KBM-7 (cell line): ENCODE measurements around the gene ZNF541.

Source experiments
- DNase-seq: peaks from one replicate; pipeline ENCODE4 v3.0.0-alpha.2; 2015
- in situ Hi-C: fragments of 300-500 bp; cut with MboI; formaldehyde crosslinking; loops from 2 replicates; pipeline ENCODE4 v1.14.3; 2020; ENCODE audit warnings: low sequenced_read_pairs, low pct_unique_long_range_greater_than_20kb, mixed read lengths

The ZNF541 gene

DNA sequence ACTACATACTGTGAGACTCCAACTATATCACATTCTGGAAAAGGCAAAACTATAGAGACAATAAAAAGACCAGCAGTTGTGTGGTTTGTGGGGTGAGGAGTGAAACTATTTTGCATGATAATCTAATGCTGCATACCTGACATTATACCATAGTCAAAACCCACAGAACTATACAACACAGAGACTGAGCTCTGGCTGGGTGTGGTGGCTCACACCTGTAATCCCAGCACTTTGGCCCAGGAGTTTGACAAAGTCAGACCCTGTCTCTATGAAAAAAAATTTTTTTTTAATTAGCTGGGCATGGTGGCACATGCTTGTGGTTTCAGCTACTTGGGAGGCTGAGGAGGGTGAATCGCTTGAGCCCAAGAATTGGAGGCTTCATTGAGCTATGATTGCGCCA, 11.9 kb downstream of the ZNF541 start:
- in situ Hi-C loops: no loop called here
- DNase-seq: no peak

- in situ Hi-C loops: no loop called here
These were observed 22.8 kb downstream of the ZNF541 start for GRCh38 chr19:47550129-47550528.

DNA sequence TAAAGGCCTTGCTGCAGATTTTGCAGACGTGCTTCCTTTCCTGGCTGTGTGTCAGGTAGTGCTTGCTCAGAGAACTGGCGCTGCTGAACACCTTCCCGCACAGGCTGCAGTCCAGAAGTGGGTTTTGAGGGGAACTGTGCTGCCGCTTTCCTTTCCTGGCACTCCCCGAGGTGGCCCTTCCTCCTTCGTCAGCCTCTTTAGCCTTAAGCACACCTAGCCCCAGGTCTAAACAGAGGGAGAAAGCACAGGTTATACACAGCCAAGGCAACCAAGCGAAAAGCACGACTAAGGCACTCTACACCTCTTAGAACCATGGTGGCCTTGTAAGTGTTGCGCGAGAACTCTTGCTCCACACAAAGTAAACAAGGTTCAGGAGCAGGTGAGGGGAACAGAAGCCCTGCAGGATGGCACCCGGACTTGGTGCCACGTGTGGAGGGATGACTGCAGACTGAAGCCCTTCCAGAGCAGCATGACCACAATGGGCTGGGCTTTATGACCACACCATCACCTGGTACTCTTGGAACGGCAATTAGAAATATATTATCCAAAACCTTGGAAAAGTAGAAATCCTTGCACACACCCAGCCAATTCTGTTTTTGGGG, 23.6 kb downstream of the ZNF541 start:
- in situ Hi-C loops: no loop called here
- DNase-seq: no peak

More at GRCh38 chr19:47550129-47550528, 22.8 kb downstream of the ZNF541 start:
- no peak for DNase-seq

- in situ Hi-C loops: no loop called here
- no peak for DNase-seq
These were observed 25.7 kb downstream of the ZNF541 start for GRCh38 chr19:47547199-47547598.

GRCh38 chr19:47545061-47545948, 27.6 kb downstream of the ZNF541 start:
- in situ Hi-C loops: no loop called here
- DNase-seq: no peak

- in situ Hi-C loops: no loop called here
- DNase-seq: no peak
These were observed 28.5 kb downstream of the ZNF541 start for GRCh38 chr19:47544476-47544875.

DNA sequence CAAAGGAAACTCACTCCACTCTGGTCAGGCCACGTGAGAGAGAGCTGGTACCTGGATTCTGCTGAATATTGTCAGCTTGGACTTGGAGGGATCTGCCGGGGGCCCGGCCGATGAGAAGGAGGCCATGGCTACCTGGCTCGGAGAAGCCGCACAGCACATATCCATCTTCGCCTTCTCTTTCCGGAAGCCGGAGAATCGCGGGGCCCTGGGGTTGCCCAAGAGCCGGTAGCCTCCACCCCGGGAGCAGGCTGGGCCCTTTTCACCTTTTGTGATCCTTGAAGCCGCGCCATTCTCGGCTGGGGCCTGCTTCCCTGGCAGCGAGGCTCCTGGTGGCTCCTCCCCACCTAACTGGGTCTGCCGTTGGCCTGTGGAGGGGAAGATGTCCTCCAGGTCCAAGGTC, 28.9 kb downstream of the ZNF541 start:
- DNase-seq: no peak
- in situ Hi-C loops: no loop called here

GRCh38 chr19:47542030-47542475, 30.9 kb downstream of the ZNF541 start:
- no peak for DNase-seq
- in situ Hi-C loops: no loop called here

DNA sequence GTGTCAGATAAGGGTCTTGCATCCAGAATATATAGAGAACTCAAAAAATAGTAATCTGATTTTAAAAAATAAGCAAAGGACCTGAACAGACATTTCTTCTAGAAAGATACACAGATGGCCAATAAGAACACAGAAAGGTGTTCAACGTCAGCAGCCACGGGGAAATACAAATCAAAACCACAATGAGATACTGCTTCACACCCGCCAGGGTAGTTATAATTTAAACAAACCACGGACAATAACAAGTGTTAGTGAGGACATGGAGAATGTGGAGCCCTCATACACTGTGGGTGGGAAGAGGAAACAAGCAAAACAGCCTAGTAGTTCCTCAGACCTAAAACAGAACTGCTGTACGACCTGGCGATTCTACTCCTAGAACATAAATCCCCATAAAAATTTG, 31.4 kb downstream of the ZNF541 start:
- no peak for DNase-seq
- in situ Hi-C loops: no loop called here

- in situ Hi-C loops: no loop called here
- DNase-seq: peak; percentile 20
These were observed 32.2 kb downstream of the ZNF541 start for GRCh38 chr19:47540748-47541147.

GRCh38 chr19:47539747-47540311, 33.1 kb downstream of the ZNF541 start:
- DNase-seq: no peak
- in situ Hi-C loops: no loop called here

- in situ Hi-C loops: no loop called here
- no peak for DNase-seq
These were observed 34.1 kb downstream of the ZNF541 start for GRCh38 chr19:47538812-47539211.

GRCh38 chr19:47537493-47537892, 35.5 kb downstream of the ZNF541 start:
- DNase-seq: no peak
- in situ Hi-C loops: no loop called here

GRCh38 chr19:47534628-47535027, 38.3 kb downstream of the ZNF541 start:
- no peak for DNase-seq
- in situ Hi-C loops: no loop called here

DNA sequence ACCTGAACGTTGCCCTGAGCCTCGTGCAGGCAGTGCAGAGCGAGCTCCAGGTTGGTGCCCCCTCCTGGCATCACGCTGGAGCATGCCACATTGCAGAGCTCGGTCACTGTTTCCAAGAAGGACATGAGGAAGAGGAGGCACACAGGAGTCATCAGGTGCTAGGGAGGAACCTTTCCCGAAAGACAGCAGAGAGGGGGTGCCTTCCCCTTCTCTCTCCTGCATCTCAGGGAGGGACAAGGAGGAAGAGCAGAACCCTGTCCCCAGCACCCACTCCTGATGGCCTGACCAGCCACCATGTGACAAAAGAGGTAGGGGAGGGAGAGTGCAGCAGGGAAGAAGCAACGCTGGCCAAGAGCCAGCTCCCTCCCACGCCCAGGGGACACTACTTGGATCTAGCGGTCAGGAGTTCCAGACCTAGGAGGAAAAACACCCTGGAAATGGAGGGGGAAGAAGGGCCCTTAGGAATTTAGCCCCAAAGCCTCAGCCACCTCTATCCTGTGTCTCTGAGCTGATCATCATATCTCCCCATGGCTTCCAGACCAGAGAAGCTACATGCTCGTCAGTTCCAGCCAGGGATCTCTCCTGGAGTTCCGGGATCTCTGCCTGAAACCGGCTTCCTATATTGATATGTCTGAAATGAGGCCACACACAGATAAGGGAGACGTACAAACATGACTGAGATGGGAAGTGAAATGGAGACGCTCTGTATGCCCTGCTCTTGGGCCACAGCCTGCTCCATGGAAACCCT, 41.1 kb downstream of the ZNF541 start:
- in situ Hi-C loops: no loop called here
- no peak for DNase-seq

- in situ Hi-C loops: no loop called here
- no peak for DNase-seq
These were observed 43.8 kb downstream of the ZNF541 start for GRCh38 chr19:47529018-47529742.

- in situ Hi-C loops: no loop called here
- no peak for DNase-seq
These were observed 46.1 kb downstream of the ZNF541 start for GRCh38 chr19:47526798-47527197.

GRCh38 chr19:47523473-47523872, 49.5 kb downstream of the ZNF541 start:
- DNase-seq: peak; percentile 36
- in situ Hi-C loops: no loop called here
